Activated T-cell treated with anti-CD3 and anti-CD28 coated beads for 48 hours (primary cell): ENCODE data around the gene ADORA2B.
"Not testable (repeated sequence)": the region's sequence is repeated elsewhere in the genome, so short reads cannot be mapped to it uniquely, and the experiment has no call there.

Source experiments
- DNase-seq: peaks from one replicate; pipeline ENCODE4 v3.0.0-alpha.2; 2020; ENCODE audit warnings: low read depth

The ADORA2B gene

GRCh38 chr17:15955793-15956541 is 11.0 kb downstream of the ADORA2B start:
- DNase-seq, result no peak

- DNase-seq, result peak; percentile 38
These were observed 12.3 kb downstream of the ADORA2B start for GRCh38 chr17:15957206-15957605.

- DNase-seq, result no peak
These were observed 12.8 kb downstream of the ADORA2B start for GRCh38 chr17:15957608-15958307.

- no peak for DNase-seq
These were observed 13.5 kb downstream of the ADORA2B start for GRCh38 chr17:15958484-15958854.

GRCh38 chr17:15963670-15964110 is 18.8 kb downstream of the ADORA2B start:
- DNase-seq, result no peak

GRCh38 chr17:15965528-15965927 is 20.6 kb downstream of the ADORA2B start:
- no peak for DNase-seq

- DNase-seq, result no peak
These were observed 21.4 kb downstream of the ADORA2B start for GRCh38 chr17:15966183-15966878.

GRCh38 chr17:15966879-15967248 is 21.9 kb downstream of the ADORA2B start:
- DNase-seq, result no peak

GRCh38 chr17:15967706-15968399 is 22.9 kb downstream of the ADORA2B start:
- no peak for DNase-seq

GRCh38 chr17:15969463-15969862 is 24.5 kb downstream of the ADORA2B start:
- DNase-seq, result no peak

- DNase-seq, result no peak
These were observed 25.6 kb downstream of the ADORA2B start for GRCh38 chr17:15970500-15970899.

GRCh38 chr17:15971098-15971678 is 26.3 kb downstream of the ADORA2B start:
- DNase-seq, result no peak

- no peak for DNase-seq
These were observed 27.0 kb downstream of the ADORA2B start for GRCh38 chr17:15971882-15972281.

GRCh38 chr17:15972497-15972951 is 27.6 kb downstream of the ADORA2B start:
- no peak for DNase-seq

- DNase-seq, result no peak
These were observed 28.1 kb downstream of the ADORA2B start for GRCh38 chr17:15973016-15973415.

- DNase-seq, result no peak
These were observed 28.9 kb downstream of the ADORA2B start for GRCh38 chr17:15973834-15974233.

- no peak for DNase-seq
These were observed 33.0 kb downstream of the ADORA2B start for GRCh38 chr17:15977894-15978293.

- no peak for DNase-seq
These were observed 33.7 kb downstream of the ADORA2B start for GRCh38 chr17:15978606-15979005.

GRCh38 chr17:15979013-15979412 is 34.1 kb downstream of the ADORA2B start:
- not testable (repeated sequence) for DNase-seq

- DNase-seq, result no peak
These were observed 36.3 kb downstream of the ADORA2B start for GRCh38 chr17:15981208-15981607.

- DNase-seq, result no peak
These were observed 37.0 kb downstream of the ADORA2B start for GRCh38 chr17:15981646-15982580.
